Posterior vena cava (tissue), 2 donors: ENCODE results near the gene LPGAT1. TPM values are rescaled to one million over a fixed set of nuclear protein-coding genes. Genes with fewer than 3 reads are reported as not detected.
"Not testable (repeated sequence)": the region's sequence is repeated elsewhere in the genome, so short reads cannot be mapped to it uniquely, and the experiment has no call there.

Experiments used
- DNase-seq: peaks from one replicate; pipeline ENCODE4 v3.0.0-alpha.2; 2020; ENCODE audit warnings: low spot score
- intact Hi-C, 2 donors: fragments of 100-400 bp; cut with DNase I; formaldehyde crosslinking; loops; one replicate each; pipeline versions ENCODE4 v1.14.1 to v1.14.2; 2022 to 2023
- total RNA-seq, 2 donors: library from RNA; stranded (reverse); fragmentation: NEBNext Ultra II Directional; extraction: Animal tissue kit (Norgen Biotek cat#: 25700); gene quantifications; one replicate each; pipeline ENCODE4 v1.2.1, GENCODE V29; 2021
- donor health status: DM: yes; HTN: yes; CAD: no.
- donor health status: DM: yes; HTN: yes; CAD: no.

Gene LPGAT1
- total RNA-seq, 2 donors from 2014 or later = 39.7 to 51.9 TPM

- intact Hi-C loops = no loop called here
- no peak for DNase-seq
These were observed 108.0 kb downstream of the LPGAT1 start for GRCh38 chr1:211722277-211723175.

- DNase-seq, intact Hi-C loops: not testable (repeated sequence)
These were observed 114.0 kb downstream of the LPGAT1 start for GRCh38 chr1:211716555-211716954.

- intact Hi-C loops = no loop called here
- DNase-seq = no peak
These were observed 114.6 kb downstream of the LPGAT1 start for GRCh38 chr1:211715971-211716370.

- intact Hi-C loops = no loop called here
- DNase-seq = no peak
These were observed 116.4 kb downstream of the LPGAT1 start for GRCh38 chr1:211714154-211714553.

- DNase-seq = no peak
- intact Hi-C loops = no loop called here
These were observed 117.3 kb downstream of the LPGAT1 start for GRCh38 chr1:211713231-211713630.

GRCh38 chr1:211711315-211711705 is 119.3 kb downstream of the LPGAT1 start:
- intact Hi-C loops = no loop called here
- no peak for DNase-seq

GRCh38 chr1:211710566-211711314 is 119.8 kb downstream of the LPGAT1 start:
- no peak for DNase-seq
- intact Hi-C loops = no loop called here

GRCh38 chr1:211708926-211709325 is 121.6 kb downstream of the LPGAT1 start:
- intact Hi-C loops = no loop called here

GRCh38 chr1:211708006-211708405 is 122.6 kb downstream of the LPGAT1 start:
- intact Hi-C loops = no loop called here
- DNase-seq = no peak

More at GRCh38 chr1:211708926-211709325, 121.6 kb downstream of the LPGAT1 start:
- no peak for DNase-seq

GRCh38 chr1:211705467-211706091 is 125.0 kb downstream of the LPGAT1 start:
- intact Hi-C loops = no loop called here
- no peak for DNase-seq

GRCh38 chr1:211704543-211704942 is 126.0 kb downstream of the LPGAT1 start:
- intact Hi-C loops = loop anchor here in 1 of 2 donors (5.0 kb wide), 1 partner anchor 878 kb away; no protein-coding TSS in a partner anchor
- DNase-seq = no peak

GRCh38 chr1:211703812-211704537 is 126.6 kb downstream of the LPGAT1 start:
- DNase-seq = no peak
- intact Hi-C loops = loop anchor here in 1 of 2 donors (5.0 kb wide), 1 partner anchor 878 kb away; no protein-coding TSS in a partner anchor

GRCh38 chr1:211701733-211702132 is 128.8 kb downstream of the LPGAT1 start:
- no peak for DNase-seq
- intact Hi-C loops = loop anchor here in 1 of 2 donors (5.0 kb wide), 1 partner anchor 881 kb away; no protein-coding TSS in a partner anchor

GRCh38 chr1:211699059-211699458 is 131.5 kb downstream of the LPGAT1 start:
- no peak for DNase-seq
- intact Hi-C loops = loop anchor here in 1 of 2 donors (10.0 kb wide), 1 partner anchor 136 kb away; the partner anchor contains the start of gene LPGAT1

- DNase-seq = peak; percentile 93
- intact Hi-C loops = loop anchor here in 1 of 2 donors (10.0 kb wide), 1 partner anchor 136 kb away; the partner anchor contains the start of gene LPGAT1
These were observed 132.2 kb downstream of the LPGAT1 start for GRCh38 chr1:211698161-211699026.

- DNase-seq = no peak
- intact Hi-C loops = loop anchor here in 1 of 2 donors (10.0 kb wide), 1 partner anchor 137 kb away; the partner anchor contains the start of gene LPGAT1
These were observed 133.2 kb downstream of the LPGAT1 start for GRCh38 chr1:211697356-211697755.

- no peak for DNase-seq
- intact Hi-C loops = loop anchor here in 1 of 2 donors (10.0 kb wide), 1 partner anchor 140 kb away; the partner anchor contains the start of gene LPGAT1
These were observed 135.3 kb downstream of the LPGAT1 start for GRCh38 chr1:211695135-211695816.
